Lower leg skin (tissue), 4 donors: Measurements from ENCODE around the gene ISL1. TPM values are rescaled to one million over a fixed set of nuclear protein-coding genes. Genes with fewer than 3 reads are reported as not detected.

Source experiments
- DNase-seq, 2 donors: peaks; one replicate each; pipeline ENCODE4 v3.0.0-alpha.2; 2019; ENCODE audit warnings: low spot score in 2 of 2
- H3K4me3 ChIP-seq: fragments of 200-600 bp; sonication (generic); 2 replicates; pipeline ENCODE4 v1.5.1; 2017; ENCODE audit warnings: mild to moderate bottlenecking, low read depth; ENCODE audit not compliant: poor library complexity, severe bottlenecking
- CTCF ChIP-seq, 3 donors: fragments of 450-650 bp; IDR thresholded peaks; one replicate each; pipeline ENCODE4 v1.5.1; 2016; ENCODE audit warnings: antibody characterized with exemption in 3 of 3, mild to moderate bottlenecking in 3 of 3, moderate library complexity in 2 of 3
- POLR2A ChIP-seq, 2 donors: fragments of 450-650 bp; IDR thresholded peaks; one replicate each; pipeline ENCODE4 v1.6.1; 2016 to 2017; ENCODE audit warnings: antibody characterized with exemption in 2 of 2, mild to moderate bottlenecking in 1 of 2, moderate library complexity in 1 of 2
- WGBS, 2 donors: methylation state at CpG; one replicate each; pipeline ENCODE4 v1.1.5; 2018; 5-methylcytosine and 5-hydroxymethylcytosine counted together
- intact Hi-C: fragments of 100-400 bp; cut with DNase I; formaldehyde crosslinking; loops from one replicate; pipeline ENCODE4 v1.15.0; 2023; ENCODE audit warnings: low total_unique reads
- total RNA-seq, 4 donors: library from RNA; depleted of rRNA; stranded (reverse); fragments of >200 nt; gene quantifications; one replicate each; pipeline ENCODE4 v1.1.0, GENCODE V29; 2016

Gene ISL1
- total RNA-seq, 4 donors from 2014 or later, result 0.76 to 2.0 (median 1.7) TPM

DNA sequence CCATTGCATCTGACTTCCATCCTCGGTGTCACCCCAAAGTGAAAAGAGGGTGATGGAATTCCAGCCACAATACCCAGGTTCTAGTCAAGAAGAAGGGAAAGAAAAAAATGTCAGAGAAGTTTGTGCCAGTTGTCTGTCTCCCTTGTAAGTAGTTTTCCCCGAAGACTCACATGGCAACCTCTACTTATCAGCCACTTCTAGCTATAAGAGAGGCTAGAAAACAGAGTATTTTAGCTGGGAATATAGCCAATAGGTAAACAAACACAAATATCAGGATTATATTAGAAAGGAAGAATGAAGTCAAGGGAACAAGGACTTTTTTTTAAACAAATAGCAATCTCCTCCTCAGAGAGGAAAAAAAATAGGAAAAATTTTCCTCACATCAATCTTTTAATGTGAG, 12.2 kb upstream of the ISL1 start:
- TF ChIP-seq CTCF (IDR thresholded peaks at IDR 0.05) (no peak), POLR2A (IDR thresholded peaks at IDR 0.05) (no peak)
- intact Hi-C loops, result no loop called here
- no peak for DNase-seq
- no peak overlapping the region for H3K4me3 ChIP-seq
- 74 to 81% methylated on average over 2 of the region's 2 CpGs for WGBS, 2 donors

DNA sequence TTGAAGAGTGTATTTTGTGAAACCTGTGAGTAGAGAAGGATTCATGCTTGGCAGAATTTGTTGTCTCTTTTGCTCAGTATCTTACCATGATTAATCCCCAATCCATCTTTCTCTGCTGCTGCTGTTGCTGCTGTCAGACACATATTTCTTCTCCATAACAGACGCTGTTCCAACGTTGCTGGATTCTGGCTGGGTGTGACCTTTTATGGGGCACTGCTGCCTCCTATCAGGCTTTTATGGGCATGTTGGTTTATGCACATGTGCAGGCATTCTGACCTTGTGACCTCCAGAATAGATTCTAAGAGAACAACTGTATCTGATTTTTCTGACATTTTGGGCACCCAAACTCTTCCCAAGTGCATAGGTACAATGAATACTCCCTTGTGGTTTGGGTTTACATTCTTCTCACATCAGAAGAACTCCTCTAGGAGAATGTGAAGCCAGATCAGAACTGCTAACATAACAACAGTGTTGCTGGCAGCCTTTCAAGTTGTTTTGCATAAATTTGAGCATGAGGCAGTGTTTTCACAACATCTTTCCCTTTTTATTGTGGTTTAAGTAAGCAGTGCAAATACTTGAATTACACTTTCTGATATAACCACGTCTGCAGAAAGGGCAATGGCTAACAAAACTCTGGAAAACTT, 9.2 kb upstream of the ISL1 start:
- DNase-seq, result no peak
- no peak overlapping the region for H3K4me3 ChIP-seq
- 18 to 28% methylated on average over 3 of the region's 3 CpGs for WGBS, 2 donors
- intact Hi-C loops, result no loop called here
- TF ChIP-seq CTCF (IDR thresholded peaks at IDR 0.05), result no peak

GRCh38 chr5:51375084-51375483, 8.2 kb upstream of the ISL1 start:
- no peak for DNase-seq
- no peak overlapping the region for H3K4me3 ChIP-seq
- no peak for TF ChIP-seq POLR2A (IDR thresholded peaks at IDR 0.05)
- TF ChIP-seq CTCF (IDR thresholded peaks at IDR 0.05), result no peak
- WGBS, 2 donors, result 88 to 92% methylated on average over 7 of the region's 7 CpGs
- intact Hi-C loops, result no loop called here

- H3K4me3 ChIP-seq, result no peak overlapping the region
- intact Hi-C loops, result no loop called here
- TF ChIP-seq CTCF (IDR thresholded peaks at IDR 0.05) (no peak), POLR2A (IDR thresholded peaks at IDR 0.05) (no peak)
- WGBS, 2 donors, result 57 to 58% methylated on average over 3 of the region's 3 CpGs
- DNase-seq, result no peak
Observed at GRCh38 chr5:51376509-51376908, 6.7 kb upstream of the ISL1 start.

- intact Hi-C loops, result no loop called here
- TF ChIP-seq POLR2A (IDR thresholded peaks at IDR 0.05) (no peak), CTCF (IDR thresholded peaks at IDR 0.05) (no peak)
- DNase-seq, result no peak
- WGBS, 2 donors, result 26 to 43% methylated on average over 40 of the region's 40 CpGs
- no peak overlapping the region for H3K4me3 ChIP-seq
Observed at GRCh38 chr5:51377151-51378060, 5.8 kb upstream of the ISL1 start.
